ENCODE results near the gene MPP7.

- TF ChIP-seq CTCF (IDR thresholded peaks at IDR 0.05) (no peak), POLR2A (IDR thresholded peaks at IDR 0.05) (no peak), POLR2AphosphoS5 (IDR thresholded peaks at IDR 0.05) (no peak)
Measured at GRCh38 chr10:28295336-28295735, 7.5 kb downstream of the MPP7 start.

Measured in transverse colon (tissue), 4 donors.